Muscle of leg (tissue), 11 donors: Measurements from ENCODE around the gene FGD5. TPM values are rescaled to one million over a fixed set of nuclear protein-coding genes. Genes with fewer than 3 reads are reported as not detected.
"Not testable (repeated sequence)": the region's sequence is repeated elsewhere in the genome, so short reads cannot be mapped to it uniquely, and the experiment has no call there.

ENCODE experiments used
- DNase-seq: peaks from one replicate; pipeline ENCODE4 v3.0.0; 2013
- H3K27ac ChIP-seq: one replicate; pipeline ENCODE4 v1.5.1; 2013; ENCODE audit warnings: mild to moderate bottlenecking, low read length, control low read depth
- H3K27me3 ChIP-seq: one replicate; pipeline ENCODE4 v1.6.1; 2013; ENCODE audit warnings: low read length; ENCODE audit not compliant: control insufficient read depth, insufficient read depth
- H3K36me3 ChIP-seq: one replicate; pipeline ENCODE4 v1.6.1; 2013; ENCODE audit warnings: low read length; ENCODE audit not compliant: control insufficient read depth, insufficient read depth
- H3K4me1 ChIP-seq: one replicate; pipeline ENCODE4 v1.6.1; 2013; ENCODE audit warnings: low read length; ENCODE audit not compliant: control insufficient read depth, insufficient read depth
- H3K4me3 ChIP-seq: one replicate; pipeline ENCODE4 v1.5.1; 2013; ENCODE audit warnings: low read length, control low read depth
- H3K9me3 ChIP-seq: replicated peaks from 2 replicates; pipeline ENCODE4 v1.6.1; 2013; ENCODE audit warnings: low read depth, low read length; ENCODE audit not compliant: control insufficient read depth
- WGBS: methylation state at CpG from one replicate; pipeline ENCODE4 v1.1.5; 2013; ENCODE audit warnings: missing lambda C conversion rate; ENCODE audit not compliant: insufficient coverage; 5-methylcytosine and 5-hydroxymethylcytosine counted together
- polyA plus RNA-seq, 8 donors: library from polyadenylated mRNA; unstranded; fragments of 120-200 nt; gene quantifications; one replicate each; pipeline versions ENCODE4 v1.2.1 to v1.2.3, GENCODE V29; 2013; ENCODE audit warnings: inconsistent platforms in 1 of 8, low replicate concordance in 1 of 8; ENCODE audit not compliant: insufficient read length in 8 of 8, insufficient read depth in 1 of 8
- total RNA-seq: library from RNA; stranded (reverse); fragments of 120-200 nt; gene quantifications from one replicate; pipeline ENCODE4 v1.2.4, GENCODE V29; 2013

The FGD5 gene
- total and polyA plus RNA-seq, 9 donors, result 14.1 to 26.4 (median 20.0) TPM

- Histone ChIP-seq H3K4me1 (peaks cover 17% of the 10 kb centered on the region), H3K27ac (no peak overlapping the region), H3K36me3 (no peaks in the 10 kb centered on the region), H3K4me3 (no peak overlapping the region), H3K27me3 (peaks cover 36% of the 10 kb centered on the region), H3K9me3 (no peaks in the 10 kb centered on the region)
- DNase-seq, result no peak
- WGBS, result 65% methylated on average over 4 of the region's 7 CpGs
Measured at GRCh38 chr3:14804835-14805780, 13.7 kb upstream of the FGD5 start.

GRCh38 chr3:14805961-14806537 is 12.7 kb upstream of the FGD5 start:
- no peak overlapping the region for H3K27ac ChIP-seq
- no peaks in the 10 kb centered on the region for H3K9me3 ChIP-seq
- H3K4me1 ChIP-seq, result peaks cover 20% of the 10 kb centered on the region
- WGBS, result 40% methylated on average over 1 of the region's 4 CpGs
- no peak overlapping the region for H3K4me3 ChIP-seq
- H3K27me3 ChIP-seq, result peaks cover 42% of the 10 kb centered on the region
- DNase-seq, result no peak
- H3K36me3 ChIP-seq, result no peaks in the 10 kb centered on the region

GRCh38 chr3:14806641-14807263 is 12.0 kb upstream of the FGD5 start:
- Histone ChIP-seq H3K4me3 (no peak overlapping the region), H3K27me3 (peaks cover 49% of the 10 kb centered on the region), H3K4me1 (peaks cover 20% of the 10 kb centered on the region), H3K36me3 (no peaks in the 10 kb centered on the region), H3K9me3 (no peaks in the 10 kb centered on the region), H3K27ac (no peak overlapping the region)
- WGBS, result 39% methylated on average over 8 of the region's 8 CpGs
- no peak for DNase-seq

- no peak overlapping the region for H3K27ac ChIP-seq
- no peak for DNase-seq
- H3K9me3 ChIP-seq, result no peaks in the 10 kb centered on the region
- H3K4me3 ChIP-seq, result no peak overlapping the region
- H3K36me3 ChIP-seq, result no peaks in the 10 kb centered on the region
- peaks cover 23% of the 10 kb centered on the region for H3K4me1 ChIP-seq
- H3K27me3 ChIP-seq, result peaks cover 59% of the 10 kb centered on the region
Measured at GRCh38 chr3:14808025-14808424, 10.7 kb upstream of the FGD5 start.

- H3K27ac ChIP-seq, result no peak overlapping the region
- 94% methylated on average over 4 of the region's 5 CpGs for WGBS
- peaks cover 60% of the 10 kb centered on the region for H3K27me3 ChIP-seq
- no peak overlapping the region for H3K4me3 ChIP-seq
- H3K9me3 ChIP-seq, result no peaks in the 10 kb centered on the region
- no peak for DNase-seq
- H3K4me1 ChIP-seq, result peaks cover 24% of the 10 kb centered on the region
- H3K36me3 ChIP-seq, result no peaks in the 10 kb centered on the region
Measured at GRCh38 chr3:14808502-14809266, 10.1 kb upstream of the FGD5 start.

GRCh38 chr3:14809611-14810010 is 9.2 kb upstream of the FGD5 start:
- WGBS, result no CpG with 5 or more reads among the region's 9 CpGs
- peaks cover 63% of the 10 kb centered on the region for H3K27me3 ChIP-seq
- peak overlapping the region; percentile 44 for H3K4me3 ChIP-seq
- H3K4me1 ChIP-seq, result peaks cover 28% of the 10 kb centered on the region
- not testable (repeated sequence) for H3K9me3 ChIP-seq, H3K36me3 ChIP-seq, DNase-seq, H3K27ac ChIP-seq

GRCh38 chr3:14810070-14810791 is 8.5 kb upstream of the FGD5 start:
- Histone ChIP-seq H3K4me1 (peaks cover 27% of the 10 kb centered on the region), H3K4me3 (peak overlapping the region; percentile 64), H3K27ac (peak overlapping the region; percentile 62), H3K36me3 (no peaks in the 10 kb centered on the region), H3K27me3 (peaks cover 63% of the 10 kb centered on the region), H3K9me3 (no peaks in the 10 kb centered on the region)
- peak; percentile 86 for DNase-seq
- WGBS, result 3% methylated on average over 41 of the region's 85 CpGs

- Histone ChIP-seq H3K27me3 (peaks cover 59% of the 10 kb centered on the region), H3K36me3 (no peaks in the 10 kb centered on the region), H3K27ac (peak overlapping the region; percentile 84), H3K9me3 (no peaks in the 10 kb centered on the region), H3K4me1 (peaks cover 27% of the 10 kb centered on the region), H3K4me3 (peak overlapping the region; percentile 64)
- WGBS, result under 1% methylated on average over 76 of the region's 78 CpGs
- DNase-seq, result peak; percentile 54
Measured at GRCh38 chr3:14810801-14811661, 7.7 kb upstream of the FGD5 start.

GRCh38 chr3:14811684-14812083 is 7.1 kb upstream of the FGD5 start:
- peak overlapping the region; percentile 64 for H3K4me3 ChIP-seq
- peak overlapping the region; percentile 84 for H3K27ac ChIP-seq
- no peaks in the 10 kb centered on the region for H3K9me3 ChIP-seq
- 14% methylated on average over 2 of the region's 7 CpGs for WGBS
- peak; percentile 71 for DNase-seq
- peaks cover 27% of the 10 kb centered on the region for H3K4me1 ChIP-seq
- peaks cover 58% of the 10 kb centered on the region for H3K27me3 ChIP-seq
- no peaks in the 10 kb centered on the region for H3K36me3 ChIP-seq
